PC-9 (cell line): Measurements from ENCODE around the gene STRA6.

ENCODE experiments used
- CTCF ChIP-seq: fragments of 200-600 bp; sonication (generic); conservative IDR thresholded peaks from 2 replicates; pipeline ENCODE4 v1.6.1; 2017; ENCODE audit warnings: mixed run types, antibody characterized with exemption, mild to moderate bottlenecking, moderate library complexity
- EZH2 ChIP-seq: fragments of 200-600 bp; sonication (generic); IDR thresholded peaks from 2 replicates; pipeline ENCODE4 v1.8.0; 2017; ENCODE audit warnings: antibody characterized with exemption, low read depth

- no peak for TF ChIP-seq CTCF
- no peak for TF ChIP-seq EZH2
Measured at GRCh38 chr15:74240897-74241614, 38.5 kb upstream of the STRA6 start.
